ENCODE measurements around the gene P2RY13. TPM values are rescaled to one million over a fixed set of nuclear protein-coding genes. Genes with fewer than 3 reads are reported as not detected.

The P2RY13 gene
- total and polyA plus RNA-seq, 10 of the 15 experiments (the other 5 are each of a cell fraction or from before 2014, with no cell fraction given), result not detected

GRCh38 chr3:151351219-151351618, 21.9 kb upstream of the P2RY13 start:
- no TSS peak for BruUV-seq (replicated peaks)
- ChIA-PET POLR2A (no interaction called here), RAD21 (ENCODE audit: unreplicated experiment) (no interaction called here), CTCF (interaction anchor here (0.9 to 1.0 kb wide), 2 partner anchors 10 to 23 kb away, joined by 3 to 4 read pairs; no protein-coding TSS in a partner anchor), SMC1A (ENCODE audit: uncharacterized antibody, unreplicated experiment) (interaction anchor here (1.2 kb wide), 1 partner anchor 494 kb away, joined by 3 read pairs; no protein-coding TSS in a partner anchor)
- no peak overlapping the region; the same call in 1 of the 2 replicates for H2AFZ ChIP-seq (ENCODE audit: control insufficient read depth, low read depth, low read length)
- ATAC-seq, result peak; percentile 87
- no peak overlapping the region for H3K9ac ChIP-seq (ENCODE audit: control insufficient read depth, insufficient read depth, low read length)
- no peaks in the 10 kb centered on the region for H3K9me3 ChIP-seq (replicated peaks; ENCODE audit: control insufficient read depth, insufficient read depth, low read length)
- H3K27ac ChIP-seq (ENCODE audit: control insufficient read depth, insufficient read depth), result no peak overlapping the region
- in situ Hi-C loops (cut with MboI) (no loop called here), intact Hi-C loops (cut with micrococcal nuclease; ENCODE audit: unreplicated experiment) (no loop called here)
- TF ChIP-seq TCF7 (IDR thresholded peaks at IDR 0.05; ENCODE audit: borderline replicate concordance), result no peak
- no peak for TF ChIP-seq ZZZ3 (IDR thresholded peaks at IDR 0.05; ENCODE audit: control insufficient read depth, insufficient read length, low read depth)
- peak; percentile 55; the same call in 1 of the 2 replicates for TF ChIP-seq NFIC (IDR thresholded peaks at IDR 0.05; ENCODE audit: low read depth, low read length)
- peak; percentile 57; the same call in 1 of the 2 replicates for TF ChIP-seq EED (IDR thresholded peaks at IDR 0.05; ENCODE audit: low read depth)
- peak; percentile 6; the same call in 1 of the 2 replicates for TF ChIP-seq JUNB (IDR thresholded peaks at IDR 0.05)
- TF ChIP-seq SPI1 (IDR thresholded peaks at IDR 0.05; ENCODE audit: borderline replicate concordance, insufficient read depth, low read depth, low read length), result peak; percentile 81
- 0 out of 4 replicates have a peak, but pooled peaks of 1 of the 2 experiments have one; percentile 27 for TF ChIP-seq IKZF2 (IDR thresholded peaks at IDR 0.05)
- H3K79me2 ChIP-seq (ENCODE audit: control insufficient read depth, insufficient read depth, low read length), result no peaks in the 10 kb centered on the region
- no peaks in the 10 kb centered on the region for H3K27me3 ChIP-seq (replicated peaks in 1 of 2; ENCODE audit: control insufficient read depth in 2 of 2, insufficient read depth in 2 of 2, low read length in 1 of 2)
- no peak overlapping the region for H3K4me3 ChIP-seq
- H3K36me3 ChIP-seq (ENCODE audit: control insufficient read depth in 2 of 2, insufficient read depth in 2 of 2, low read length in 1 of 2), result no peaks in the 10 kb centered on the region
- H4K20me1 ChIP-seq (ENCODE audit: control insufficient read depth, insufficient read depth), result no peaks in the 10 kb centered on the region
- H3K4me1 ChIP-seq (ENCODE audit: control insufficient read depth, insufficient read depth, low read length), result peaks cover 21% of the 10 kb centered on the region
- no peak for FAIRE-seq
- H3K4me2 ChIP-seq (ENCODE audit: control insufficient read depth, insufficient read depth), result peak overlapping the region; percentile 75
- DNase-seq (ENCODE audit: low read depth, low spot score), result no peak
- WGBS (ENCODE audit: insufficient coverage, insufficient replicate concordance, low lambda C conversion rate, missing lambda C conversion rate), result 91% methylated on average over 1 of the region's 1 CpG

GRCh38 chr3:151350656-151351055, 21.3 kb upstream of the P2RY13 start:
- Histone ChIP-seq H3K4me1 (ENCODE audit: control insufficient read depth, insufficient read depth, low read length) (peaks cover 21% of the 10 kb centered on the region), H3K4me2 (ENCODE audit: control insufficient read depth, insufficient read depth) (no peak overlapping the region), H3K9me3 (replicated peaks; ENCODE audit: control insufficient read depth, insufficient read depth, low read length) (no peaks in the 10 kb centered on the region), H3K9ac (ENCODE audit: control insufficient read depth, insufficient read depth, low read length) (no peak overlapping the region), H3K4me3 (no peak overlapping the region), H2AFZ (ENCODE audit: control insufficient read depth, low read depth, low read length) (no peak overlapping the region), H3K36me3 (ENCODE audit: control insufficient read depth in 2 of 2, insufficient read depth in 2 of 2, low read length in 1 of 2) (no peaks in the 10 kb centered on the region), H4K20me1 (ENCODE audit: control insufficient read depth, insufficient read depth) (no peaks in the 10 kb centered on the region), H3K27ac (ENCODE audit: control insufficient read depth, insufficient read depth) (no peak overlapping the region), H3K27me3 (replicated peaks in 1 of 2; ENCODE audit: control insufficient read depth in 2 of 2, insufficient read depth in 2 of 2, low read length in 1 of 2) (no peaks in the 10 kb centered on the region), H3K79me2 (ENCODE audit: control insufficient read depth, insufficient read depth, low read length) (no peaks in the 10 kb centered on the region)
- ATAC-seq, result no peak
- WGBS (ENCODE audit: insufficient coverage, insufficient replicate concordance, low lambda C conversion rate, missing lambda C conversion rate), result 89% methylated on average over 1 of the region's 1 CpG
- BruUV-seq (replicated peaks), result no TSS peak
- in situ Hi-C loops (cut with MboI), result no loop called here
- ChIA-PET SMC1A (ENCODE audit: uncharacterized antibody, unreplicated experiment) (no interaction called here), CTCF (interaction anchor here (1.0 kb wide), 1 partner anchor 10 kb away, joined by 3 read pairs; no protein-coding TSS in a partner anchor), POLR2A (no interaction called here), RAD21 (ENCODE audit: unreplicated experiment) (no interaction called here)
- FAIRE-seq, result no peak
- no peak for DNase-seq (ENCODE audit: low read depth, low spot score)
- intact Hi-C loops (cut with micrococcal nuclease; ENCODE audit: unreplicated experiment), result no loop called here
- TF ChIP-seq TBL1XR1 (IDR thresholded peaks at IDR 0.05; ENCODE audit: low read depth, low read length), result no peak
- no peak for TF ChIP-seq REST (IDR thresholded peaks at IDR 0.05; ENCODE audit: low read depth, low read length)
- TF ChIP-seq NR2F1 (conservative IDR thresholded peaks at IDR 0.05), result no peak
- TF ChIP-seq SMC3 (IDR thresholded peaks at IDR 0.05; ENCODE audit: borderline replicate concordance, low read length), result no peak
- no peak for TF ChIP-seq NRF1 (conservative IDR thresholded peaks at IDR 0.05; ENCODE audit: low read depth, low read length)
- no peak for TF ChIP-seq NFIC (IDR thresholded peaks at IDR 0.05; ENCODE audit: low read depth, low read length)
- TF ChIP-seq ATF7 (IDR thresholded peaks at IDR 0.05; ENCODE audit: low read depth), result no peak
- no peak for TF ChIP-seq KAT2A (conservative IDR thresholded peaks at IDR 0.05; ENCODE audit: control insufficient read depth, low read depth, low read length)
- no peak for TF ChIP-seq RBBP5 (conservative IDR thresholded peaks at IDR 0.05)
